Upper lobe of right lung (tissue), 1 donor: Measurements from ENCODE around the gene SEH1L. TPM values are rescaled to one million over a fixed set of nuclear protein-coding genes. Genes with fewer than 3 reads are reported as not detected.

ENCODE experiments used
- ATAC-seq: fragments of 200-7000 bp; cut with Tn5 transposase; one replicate; pipeline ENCODE4 v1.9.1; 2020; ENCODE audit warnings: mild to moderate bottlenecking, moderate library complexity
- DNase-seq: peaks from one replicate; pipeline ENCODE4 v3.0.0-alpha.2; 2020
- H3K27ac ChIP-seq: fragments of 200-600 bp; one replicate; pipeline ENCODE4 v1.8.0; 2022
- H3K27me3 ChIP-seq: fragments of 200-600 bp; one replicate; pipeline ENCODE4 v1.8.0; 2022; ENCODE audit warnings: mild to moderate bottlenecking
- H3K36me3 ChIP-seq: fragments of 200-600 bp; one replicate; pipeline ENCODE4 v1.8.0; 2022
- H3K4me1 ChIP-seq: fragments of 200-600 bp; one replicate; pipeline ENCODE4 v1.8.0; 2022
- H3K4me3 ChIP-seq: fragments of 200-600 bp; one replicate; pipeline ENCODE4 v1.8.0; 2022; ENCODE audit warnings: mild to moderate bottlenecking
- H3K9me3 ChIP-seq: fragments of 200-600 bp; one replicate; pipeline ENCODE4 v1.8.0; 2022
- CTCF ChIP-seq: fragments of 200-600 bp; IDR thresholded peaks from one replicate; pipeline ENCODE4 v1.8.0; 2022; ENCODE audit warnings: antibody characterized with exemption
- intact Hi-C: fragments of 100-400 bp; cut with DNase I; formaldehyde crosslinking; loops from one replicate; pipeline ENCODE4 v1.11.0; 2022
- total RNA-seq: library from RNA; stranded (reverse); fragmentation: NEBNext Ultra II Directional; extraction: Animal tissue kit (Norgen Biotek cat#: 25700); gene quantifications from one replicate; pipeline ENCODE4 v1.2.1, GENCODE V29; 2021
- donor health status: DM: no; HTN: yes; CAD: no; lungs with severe emphysema.

Gene SEH1L
- total RNA-seq, 1 donor from 2014 or later = 41.5 TPM

- intact Hi-C loops = no loop called here
- Histone ChIP-seq H3K27me3 (no peaks in the 10 kb centered on the region), H3K27ac (no peak overlapping the region), H3K4me3 (no peak overlapping the region), H3K4me1 (no peaks in the 10 kb centered on the region), H3K36me3 (peaks cover 8% of the 10 kb centered on the region), H3K9me3 (no peaks in the 10 kb centered on the region)
- no peak for ATAC-seq
- no peak for TF ChIP-seq CTCF
- no peak for DNase-seq
These were observed 89.0 kb downstream of the SEH1L start for GRCh38 chr18:13036622-13037320.

Other genes starting within 250 kb of the SEH1L start
- gene CEP76, start 245.3 kb upstream of the SEH1L start, total RNA-seq = 5.6 TPM
- 60.5 TPM for gene PSMG2, start 245.0 kb upstream of the SEH1L start, total RNA-seq
- gene PTPN2, start 63.8 kb upstream of the SEH1L start, total RNA-seq = 53.9 TPM
- gene CEP192, start 43.4 kb downstream of the SEH1L start, total RNA-seq = 24.6 TPM